Liver (tissue), 9 donors: ENCODE results near the gene MCTP2. TPM values are rescaled to one million over a fixed set of nuclear protein-coding genes. Genes with fewer than 3 reads are reported as not detected.

ENCODE experiments used
- DNase-seq: peaks from one replicate; pipeline ENCODE4 v3.0.0-alpha.2; 2017; ENCODE audit warnings: low spot score
- H3K27ac ChIP-seq, 2 donors: one replicate each; pipeline ENCODE4 v1.7.0; 2013; ENCODE audit warnings: inconsistent platforms in 2 of 2, low read length in 2 of 2, control low read depth in 1 of 2, low read depth in 1 of 2, mild to moderate bottlenecking in 1 of 2
- H3K27me3 ChIP-seq, 4 donors: one replicate each; pipeline versions ENCODE4 v1.6.1 to v1.7.0; 2013; ENCODE audit warnings: low read length in 3 of 4, inconsistent platforms in 1 of 4, mild to moderate bottlenecking in 1 of 4, moderate library complexity in 1 of 4; ENCODE audit not compliant: control insufficient read depth in 4 of 4, insufficient read depth in 4 of 4
- H3K36me3 ChIP-seq, 4 donors: one replicate each; pipeline versions ENCODE4 v1.6.1 to v1.7.0; 2013; ENCODE audit warnings: low read length in 3 of 4, mild to moderate bottlenecking in 3 of 4, low read depth in 1 of 4, moderate library complexity in 1 of 4; ENCODE audit not compliant: control insufficient read depth in 4 of 4, insufficient read depth in 3 of 4
- H3K4me1 ChIP-seq, 4 donors: one replicate each; pipeline versions ENCODE4 v1.6.1 to v1.7.0; 2013; ENCODE audit warnings: low read length in 3 of 4, mild to moderate bottlenecking in 3 of 4, moderate library complexity in 1 of 4; ENCODE audit not compliant: control insufficient read depth in 4 of 4, insufficient read depth in 4 of 4
- H3K4me3 ChIP-seq, 3 donors: one replicate each; pipeline versions ENCODE4 v1.6.1 to v1.7.0; 2013; ENCODE audit warnings: low read length in 3 of 3, control low read depth in 1 of 3, low read depth in 1 of 3, mild to moderate bottlenecking in 1 of 3
- H3K9ac ChIP-seq, 2 donors: one replicate each; pipeline ENCODE4 v1.7.0; 2013; ENCODE audit warnings: low read length in 2 of 2, mild to moderate bottlenecking in 2 of 2, moderate library complexity in 2 of 2, control low read depth in 1 of 2, low read depth in 1 of 2
- H3K9me3 ChIP-seq, 4 donors: one replicate each; pipeline versions ENCODE4 v1.6.1 to v1.7.0; 2013; ENCODE audit warnings: low read length in 3 of 4; ENCODE audit not compliant: control insufficient read depth in 4 of 4
- EGR1 ChIP-seq, 2 donors: IDR thresholded peaks; 2 replicates each; pipeline ENCODE4 v1.6.1; 2016 to 2018; ENCODE audit warnings: antibody characterized with exemption in 2 of 2, low read depth in 2 of 2
- FOXA1 ChIP-seq: IDR thresholded peaks from 2 replicates; pipeline ENCODE4 v1.6.1; 2016; ENCODE audit warnings: antibody characterized with exemption
- FOXA2 ChIP-seq: IDR thresholded peaks from 2 replicates; pipeline ENCODE4 v1.6.1; 2016; ENCODE audit warnings: antibody characterized with exemption
- GABPA ChIP-seq, 2 donors: IDR thresholded peaks in 1 of 2; conservative IDR thresholded peaks in 1 of 2; 2 replicates each; pipeline ENCODE4 v1.6.1; 2016; ENCODE audit warnings: antibody characterized with exemption in 2 of 2, mild to moderate bottlenecking in 1 of 2, moderate library complexity in 1 of 2
- HNF4A ChIP-seq, 2 donors: conservative IDR thresholded peaks; 2 replicates each; pipeline ENCODE4 v1.6.1; 2016; ENCODE audit warnings: antibody characterized with exemption in 2 of 2, mild to moderate bottlenecking in 2 of 2
- HNF4G ChIP-seq: IDR thresholded peaks from 2 replicates; pipeline ENCODE4 v1.6.1; 2016; ENCODE audit warnings: antibody characterized with exemption
- JUND ChIP-seq, 2 donors: IDR thresholded peaks; 2 replicates each; pipeline ENCODE4 v1.6.1; 2016; ENCODE audit warnings: antibody characterized with exemption in 2 of 2
- NR2F2 ChIP-seq: IDR thresholded peaks from 2 replicates; pipeline ENCODE4 v1.6.1; 2016; ENCODE audit warnings: antibody characterized with exemption
- RAD21 ChIP-seq, 2 donors: IDR thresholded peaks; 2 replicates each; pipeline ENCODE4 v1.6.1; 2016; ENCODE audit warnings: antibody characterized with exemption in 2 of 2, mild to moderate bottlenecking in 2 of 2
- RXRA ChIP-seq, 2 donors: IDR thresholded peaks; 2 replicates each; pipeline ENCODE4 v1.6.1; 2017 to 2018; ENCODE audit warnings: antibody characterized with exemption in 2 of 2, mild to moderate bottlenecking in 1 of 2
- SP1 ChIP-seq: IDR thresholded peaks from 2 replicates; pipeline ENCODE4 v1.6.1; 2018; ENCODE audit warnings: antibody characterized with exemption, mild to moderate bottlenecking
- TAF1 ChIP-seq: conservative IDR thresholded peaks from 2 replicates; pipeline ENCODE4 v1.6.1; 2016; ENCODE audit warnings: antibody characterized with exemption, mild to moderate bottlenecking
- YY1 ChIP-seq: IDR thresholded peaks from 2 replicates; pipeline ENCODE4 v1.6.1; 2016; ENCODE audit warnings: antibody characterized with exemption, mild to moderate bottlenecking
- WGBS: extraction: QIAGEN DNeasy Blood & Tissue Kit; methylation state at CpG from one replicate; pipeline ENCODE4 v1.1.7; 2013; 5-methylcytosine and 5-hydroxymethylcytosine counted together
- polyA plus RNA-seq, 2 donors: library from polyadenylated mRNA; stranded (reverse) in 1 of 2; unstranded in 1 of 2; fragments of 200-250 nt in 1 of 2; fragments of >200 nt in 1 of 2; fragmentation: Nextera tagmentation in 1 of 2; extraction: Ambion mirVana in 1 of 2; gene quantifications; one replicate each; pipeline versions ENCODE4 v1.2.1 to v1.2.3, GENCODE V29; 2013 to 2015
- total RNA-seq, 2 donors: library from RNA; depleted of rRNA; stranded (reverse); fragments of >200 nt; gene quantifications; one replicate each; pipeline ENCODE4 v1.2.3, GENCODE V29; 2014
- TF ChIP-seq, protein P1 (sequence below): IDR thresholded peaks from 2 replicates; pipeline ENCODE4 v1.6.1; 2016; ENCODE audit warnings: antibody characterized with exemption
- TF ChIP-seq, protein P2 (sequence below): IDR thresholded peaks from 2 replicates; pipeline ENCODE4 v1.6.1; 2016; ENCODE audit warnings: antibody characterized with exemption, mild to moderate bottlenecking
- TF ChIP-seq, protein P3 (sequence below): fragments of 150-350 bp; IDR thresholded peaks from 2 replicates; pipeline ENCODE4 v1.5.1; 2017; ENCODE audit warnings: improper control_type of control experiment, low read depth, low read length; ENCODE audit not compliant: missing input control
- TF ChIP-seq, protein P4 (sequence below): IDR thresholded peaks from 2 replicates; pipeline ENCODE4 v1.6.1; 2016; ENCODE audit warnings: antibody characterized with exemption
- TF ChIP-seq, protein P5 (sequence below): IDR thresholded peaks from 2 replicates; pipeline ENCODE4 v1.6.1; 2016; ENCODE audit warnings: antibody characterized with exemption
- donor health status: healthy.
- donor health status: healthy.
- donor health status: healthy.
- donor health status: healthy.
- donor health status: healthy.

Gene MCTP2
- total and polyA plus RNA-seq, 4 donors = 0.43 to 9.9 (median 3.5) TPM

DNA sequence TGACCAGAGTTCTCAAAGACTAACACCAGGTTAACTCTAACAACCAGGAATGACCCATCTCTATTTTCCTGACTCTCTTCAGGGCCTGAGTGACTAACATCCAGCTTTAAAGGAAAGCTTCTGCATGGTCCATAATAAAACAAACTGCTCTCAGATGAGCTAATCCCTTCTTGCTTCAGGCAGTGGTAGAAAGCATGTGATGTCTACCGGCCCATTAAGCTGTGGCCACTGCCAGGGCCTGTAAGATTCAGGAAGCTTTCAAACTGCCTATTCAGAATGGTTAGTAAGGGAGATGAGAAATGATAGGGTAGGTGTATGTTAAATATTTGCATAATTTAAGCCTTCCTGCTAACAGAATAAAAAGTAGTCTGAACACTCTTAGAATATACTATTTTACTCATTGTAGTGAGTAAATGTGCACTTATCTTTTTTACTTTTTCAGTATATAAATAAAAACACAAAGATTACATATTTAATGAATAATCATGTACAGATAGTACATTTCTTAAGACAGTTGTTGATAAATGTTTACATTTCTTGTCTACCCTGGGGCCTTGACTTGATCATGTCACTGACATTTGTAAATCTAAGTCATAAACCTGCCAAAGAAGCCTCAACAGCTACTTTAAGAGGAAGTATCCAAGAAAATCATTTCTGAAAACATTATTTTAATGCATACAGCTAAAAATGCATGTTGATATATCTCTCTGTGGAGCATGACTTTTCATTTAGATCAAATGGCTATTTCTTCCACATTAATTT is 222.0 kb downstream of the MCTP2 start:
- Histone ChIP-seq H3K9me3 (no peaks in the 10 kb centered on the region), H3K27me3 (no peaks in the 10 kb centered on the region), H3K27ac (no peak overlapping the region), H3K4me3 (no peak overlapping the region), H3K36me3 (no peaks in the 10 kb centered on the region), H3K4me1 (no peaks in the 10 kb centered on the region), H3K9ac (no peak overlapping the region)
- DNase-seq = no peak
- 88% methylated on average over 1 of the region's 1 CpG for WGBS
- no peak for TF ChIP-seq GABPA (IDR thresholded peaks at IDR 0.05 in 1 of 2, conservative IDR thresholded peaks at IDR 0.05 in 1 of 2)
- TF ChIP-seq EGR1 (IDR thresholded peaks at IDR 0.05; ENCODE audit: low read depth in 2 of 2) = no peak
- TF ChIP-seq, protein P1, sequence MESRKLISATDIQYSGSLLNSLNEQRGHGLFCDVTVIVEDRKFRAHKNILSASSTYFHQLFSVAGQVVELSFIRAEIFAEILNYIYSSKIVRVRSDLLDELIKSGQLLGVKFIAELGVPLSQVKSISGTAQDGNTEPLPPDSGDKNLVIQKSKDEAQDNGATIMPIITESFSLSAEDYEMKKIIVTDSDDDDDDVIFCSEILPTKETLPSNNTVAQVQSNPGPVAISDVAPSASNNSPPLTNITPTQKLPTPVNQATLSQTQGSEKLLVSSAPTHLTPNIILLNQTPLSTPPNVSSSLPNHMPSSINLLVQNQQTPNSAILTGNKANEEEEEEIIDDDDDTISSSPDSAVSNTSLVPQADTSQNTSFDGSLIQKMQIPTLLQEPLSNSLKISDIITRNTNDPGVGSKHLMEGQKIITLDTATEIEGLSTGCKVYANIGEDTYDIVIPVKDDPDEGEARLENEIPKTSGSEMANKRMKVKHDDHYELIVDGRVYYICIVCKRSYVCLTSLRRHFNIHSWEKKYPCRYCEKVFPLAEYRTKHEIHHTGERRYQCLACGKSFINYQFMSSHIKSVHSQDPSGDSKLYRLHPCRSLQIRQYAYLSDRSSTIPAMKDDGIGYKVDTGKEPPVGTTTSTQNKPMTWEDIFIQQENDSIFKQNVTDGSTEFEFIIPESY = no peak
- TF ChIP-seq, protein P2, sequence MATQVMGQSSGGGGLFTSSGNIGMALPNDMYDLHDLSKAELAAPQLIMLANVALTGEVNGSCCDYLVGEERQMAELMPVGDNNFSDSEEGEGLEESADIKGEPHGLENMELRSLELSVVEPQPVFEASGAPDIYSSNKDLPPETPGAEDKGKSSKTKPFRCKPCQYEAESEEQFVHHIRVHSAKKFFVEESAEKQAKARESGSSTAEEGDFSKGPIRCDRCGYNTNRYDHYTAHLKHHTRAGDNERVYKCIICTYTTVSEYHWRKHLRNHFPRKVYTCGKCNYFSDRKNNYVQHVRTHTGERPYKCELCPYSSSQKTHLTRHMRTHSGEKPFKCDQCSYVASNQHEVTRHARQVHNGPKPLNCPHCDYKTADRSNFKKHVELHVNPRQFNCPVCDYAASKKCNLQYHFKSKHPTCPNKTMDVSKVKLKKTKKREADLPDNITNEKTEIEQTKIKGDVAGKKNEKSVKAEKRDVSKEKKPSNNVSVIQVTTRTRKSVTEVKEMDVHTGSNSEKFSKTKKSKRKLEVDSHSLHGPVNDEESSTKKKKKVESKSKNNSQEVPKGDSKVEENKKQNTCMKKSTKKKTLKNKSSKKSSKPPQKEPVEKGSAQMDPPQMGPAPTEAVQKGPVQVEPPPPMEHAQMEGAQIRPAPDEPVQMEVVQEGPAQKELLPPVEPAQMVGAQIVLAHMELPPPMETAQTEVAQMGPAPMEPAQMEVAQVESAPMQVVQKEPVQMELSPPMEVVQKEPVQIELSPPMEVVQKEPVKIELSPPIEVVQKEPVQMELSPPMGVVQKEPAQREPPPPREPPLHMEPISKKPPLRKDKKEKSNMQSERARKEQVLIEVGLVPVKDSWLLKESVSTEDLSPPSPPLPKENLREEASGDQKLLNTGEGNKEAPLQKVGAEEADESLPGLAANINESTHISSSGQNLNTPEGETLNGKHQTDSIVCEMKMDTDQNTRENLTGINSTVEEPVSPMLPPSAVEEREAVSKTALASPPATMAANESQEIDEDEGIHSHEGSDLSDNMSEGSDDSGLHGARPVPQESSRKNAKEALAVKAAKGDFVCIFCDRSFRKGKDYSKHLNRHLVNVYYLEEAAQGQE = no peak
- no peak for TF ChIP-seq YY1
- TF ChIP-seq HNF4A (conservative IDR thresholded peaks at IDR 0.05) = no peak
- no peak for TF ChIP-seq RXRA (IDR thresholded peaks at IDR 0.05)
- TF ChIP-seq JUND (IDR thresholded peaks at IDR 0.05) = no peak
- no peak for TF ChIP-seq RAD21 (IDR thresholded peaks at IDR 0.05)
- TF ChIP-seq, protein P3, sequence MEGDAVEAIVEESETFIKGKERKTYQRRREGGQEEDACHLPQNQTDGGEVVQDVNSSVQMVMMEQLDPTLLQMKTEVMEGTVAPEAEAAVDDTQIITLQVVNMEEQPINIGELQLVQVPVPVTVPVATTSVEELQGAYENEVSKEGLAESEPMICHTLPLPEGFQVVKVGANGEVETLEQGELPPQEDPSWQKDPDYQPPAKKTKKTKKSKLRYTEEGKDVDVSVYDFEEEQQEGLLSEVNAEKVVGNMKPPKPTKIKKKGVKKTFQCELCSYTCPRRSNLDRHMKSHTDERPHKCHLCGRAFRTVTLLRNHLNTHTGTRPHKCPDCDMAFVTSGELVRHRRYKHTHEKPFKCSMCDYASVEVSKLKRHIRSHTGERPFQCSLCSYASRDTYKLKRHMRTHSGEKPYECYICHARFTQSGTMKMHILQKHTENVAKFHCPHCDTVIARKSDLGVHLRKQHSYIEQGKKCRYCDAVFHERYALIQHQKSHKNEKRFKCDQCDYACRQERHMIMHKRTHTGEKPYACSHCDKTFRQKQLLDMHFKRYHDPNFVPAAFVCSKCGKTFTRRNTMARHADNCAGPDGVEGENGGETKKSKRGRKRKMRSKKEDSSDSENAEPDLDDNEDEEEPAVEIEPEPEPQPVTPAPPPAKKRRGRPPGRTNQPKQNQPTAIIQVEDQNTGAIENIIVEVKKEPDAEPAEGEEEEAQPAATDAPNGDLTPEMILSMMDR = no peak
- TF ChIP-seq HNF4G = no peak
- TF ChIP-seq FOXA2 = no peak
- TF ChIP-seq, protein P4, sequence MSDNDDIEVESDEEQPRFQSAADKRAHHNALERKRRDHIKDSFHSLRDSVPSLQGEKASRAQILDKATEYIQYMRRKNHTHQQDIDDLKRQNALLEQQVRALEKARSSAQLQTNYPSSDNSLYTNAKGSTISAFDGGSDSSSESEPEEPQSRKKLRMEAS = no peak
- TF ChIP-seq TAF1 = no peak
- no peak for TF ChIP-seq FOXA1
- TF ChIP-seq NR2F2 = no peak
- TF ChIP-seq, protein P5, sequence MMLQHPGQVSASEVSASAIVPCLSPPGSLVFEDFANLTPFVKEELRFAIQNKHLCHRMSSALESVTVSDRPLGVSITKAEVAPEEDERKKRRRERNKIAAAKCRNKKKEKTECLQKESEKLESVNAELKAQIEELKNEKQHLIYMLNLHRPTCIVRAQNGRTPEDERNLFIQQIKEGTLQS = no peak
- no peak for TF ChIP-seq SP1
